ENCODE results near the gene LHX3.

The LHX3 gene

GRCh38 chr9:136205707-136205992, 722 bp upstream of the LHX3 start:
- no peak for DNase-seq

DNA sequence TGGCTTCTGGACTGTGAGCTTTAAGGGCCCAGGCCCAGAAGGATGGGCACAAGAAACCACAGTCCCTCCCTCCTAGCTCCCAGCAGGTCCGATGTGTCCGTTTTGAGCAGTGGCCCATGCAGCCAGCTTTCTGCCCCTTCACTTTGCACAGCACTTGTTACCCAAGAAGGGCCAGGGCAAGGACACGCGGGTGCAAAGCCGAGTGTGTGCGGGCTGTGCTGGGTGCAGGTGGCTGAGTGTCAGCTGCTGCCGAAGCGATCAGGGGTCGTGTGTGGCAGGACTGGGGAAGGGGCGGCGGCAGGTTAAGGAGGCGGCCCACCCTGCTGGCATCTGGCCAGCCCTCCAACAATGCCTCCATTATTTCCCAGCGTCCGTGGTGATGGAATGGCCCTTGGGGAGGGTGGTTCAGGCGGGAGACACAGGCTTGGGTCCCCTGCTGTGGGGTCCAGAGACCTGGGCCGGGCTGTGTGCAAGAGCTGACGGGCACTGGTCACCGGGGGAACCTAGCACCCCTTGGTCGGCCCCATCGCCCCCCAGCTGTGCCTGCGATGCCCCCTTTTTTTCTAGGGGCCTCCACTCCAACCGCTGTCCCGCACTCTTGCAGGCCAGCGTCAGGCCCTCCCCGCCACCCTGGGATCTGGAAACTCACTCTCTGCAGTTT, 653 bp downstream of the LHX3 start:
- no peak for DNase-seq

GRCh38 chr9:136203408-136204144, 1.4 kb downstream of the LHX3 start:
- DNase-seq = no peak

- no peak for DNase-seq
Measured at GRCh38 chr9:136202454-136203407, 2.2 kb downstream of the LHX3 start.

- no peak for DNase-seq
Measured at GRCh38 chr9:136201609-136202453, 3.1 kb downstream of the LHX3 start.

- no peak for DNase-seq
Measured at GRCh38 chr9:136201174-136201573, 3.8 kb downstream of the LHX3 start.

DNA sequence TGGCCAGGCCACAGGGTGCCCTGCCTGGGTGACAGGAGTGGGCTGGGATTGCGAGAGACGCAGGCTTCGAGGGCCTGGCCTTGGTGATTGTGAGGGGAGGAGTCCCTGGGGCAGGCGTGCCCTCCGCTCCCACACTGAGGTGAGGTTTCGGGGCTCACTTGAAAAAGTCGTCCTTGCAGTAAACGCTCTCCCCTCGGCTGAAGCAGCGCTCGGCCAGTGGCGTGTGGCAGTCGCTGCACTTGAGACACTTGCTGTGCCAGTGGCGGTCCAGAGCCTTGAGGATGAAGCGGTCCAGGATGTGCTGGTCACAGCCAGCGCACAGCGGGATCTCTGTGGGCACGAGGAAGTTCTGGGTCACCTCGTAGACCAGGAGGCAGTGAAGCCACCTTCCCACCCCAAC, 4.5 kb downstream of the LHX3 start:
- no peak for DNase-seq

- no peak for DNase-seq
Measured at GRCh38 chr9:136199391-136200288, 5.3 kb downstream of the LHX3 start.

DNA sequence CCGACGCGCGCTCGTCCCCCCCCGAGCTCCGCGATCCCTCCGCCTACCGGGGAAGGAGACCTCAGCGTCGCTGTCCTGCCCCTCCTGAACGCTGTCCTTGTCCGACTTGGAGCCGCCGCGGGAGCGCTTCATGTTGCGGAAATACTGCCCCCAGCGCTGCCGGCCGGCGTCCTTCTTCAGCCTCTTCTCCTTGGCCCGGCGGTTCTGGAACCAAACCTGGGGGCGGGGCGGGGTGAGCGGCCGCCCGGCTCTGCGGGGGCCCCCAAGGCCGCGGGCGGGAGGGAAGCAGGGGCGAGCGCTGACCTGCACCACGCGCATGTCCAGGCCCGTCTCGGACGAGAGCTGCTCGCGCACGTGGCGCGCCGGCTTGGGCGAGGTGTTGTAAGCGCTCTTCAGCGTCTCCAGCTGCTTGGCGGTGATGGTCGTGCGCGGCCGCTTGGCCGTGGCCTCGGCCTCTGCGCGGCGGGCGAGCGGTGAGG, 6.3 kb downstream of the LHX3 start:
- DNase-seq = no peak

DNA sequence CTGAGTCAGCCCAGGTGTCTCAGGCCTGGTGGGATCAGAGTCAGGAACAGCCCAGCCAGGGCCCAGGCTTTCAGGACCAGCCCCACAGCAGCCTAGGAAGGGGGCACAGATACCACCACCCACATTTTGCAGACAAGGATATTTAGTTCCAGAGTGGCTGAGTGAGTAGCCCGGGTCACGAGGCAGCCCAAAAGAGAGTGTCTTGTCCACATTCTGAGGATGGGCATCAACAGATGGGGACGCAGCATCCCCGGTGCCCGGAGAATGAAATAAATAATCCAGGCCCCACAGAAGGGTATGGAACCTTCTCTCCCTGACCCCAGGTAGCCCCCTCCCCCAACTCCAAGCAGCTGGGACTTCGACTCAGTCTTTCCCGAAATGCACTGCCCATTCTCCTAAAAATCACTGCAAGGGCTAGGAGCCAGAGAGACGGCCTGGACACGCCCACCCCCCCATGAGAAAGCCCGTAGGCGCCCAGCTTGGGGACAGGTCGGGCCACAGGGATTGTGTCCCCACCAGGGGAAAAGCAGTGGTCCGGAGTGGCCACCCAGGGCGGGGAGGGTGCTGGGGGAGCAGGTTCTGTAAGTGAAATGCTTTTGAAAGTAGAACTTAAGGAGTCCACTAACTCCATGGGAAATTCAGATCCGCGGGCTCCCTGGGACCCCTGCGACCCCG, 6.9 kb downstream of the LHX3 start:
- DNase-seq = no peak

- DNase-seq = no peak
Measured at GRCh38 chr9:136197084-136197875, 7.6 kb downstream of the LHX3 start.

- no peak for DNase-seq
Measured at GRCh38 chr9:136196404-136197083, 8.4 kb downstream of the LHX3 start.

GRCh38 chr9:136194540-136194939, 10.4 kb downstream of the LHX3 start:
- DNase-seq = no peak

DNA sequence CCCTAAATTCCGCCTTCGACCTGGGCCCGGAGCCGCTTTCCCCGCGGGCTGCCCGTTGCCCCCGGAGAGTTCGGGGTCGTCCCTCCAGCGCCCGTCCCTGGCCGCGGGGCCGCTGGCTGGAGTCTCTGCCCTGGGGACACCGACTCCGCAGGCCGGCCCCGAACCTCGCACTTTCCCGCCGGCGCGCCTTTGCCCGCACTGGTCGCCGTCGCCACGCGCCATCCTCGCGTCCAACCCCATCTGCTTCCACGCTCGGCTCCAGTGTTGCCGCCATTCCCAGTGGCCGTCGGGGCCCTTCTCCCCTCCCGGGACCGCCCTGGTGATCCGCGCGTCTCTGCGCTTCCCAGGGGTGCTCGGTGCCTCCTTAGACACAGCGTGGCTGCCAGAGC, 11.0 kb downstream of the LHX3 start:
- DNase-seq = no peak

GRCh38 chr9:136193127-136193890, 11.6 kb downstream of the LHX3 start:
- no peak for DNase-seq

- no peak for DNase-seq
Measured at GRCh38 chr9:136192289-136193126, 12.4 kb downstream of the LHX3 start.

DNA sequence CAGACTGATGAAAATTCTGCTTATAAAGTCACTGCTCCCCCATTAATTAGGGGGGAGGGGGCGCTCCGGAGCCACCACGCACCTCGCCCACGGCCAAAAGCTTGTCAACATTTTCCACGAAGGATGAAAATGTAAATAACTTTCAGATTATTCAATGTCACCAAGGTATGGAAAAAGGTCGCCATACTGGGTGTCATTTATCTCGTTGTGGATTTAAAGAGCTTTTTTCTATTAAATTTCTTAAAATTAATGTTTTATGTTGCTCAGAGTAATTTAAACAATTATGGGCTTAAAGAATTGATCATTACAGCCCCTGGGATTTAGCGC, 13.0 kb downstream of the LHX3 start:
- peak in 1 of 2 experiments; percentile 9 for DNase-seq
